ENCODE measurements around the gene MSRB3.

MSRB3 gene

GRCh38 chr12:65238609-65239008 is 39.9 kb upstream of the MSRB3 start:
- H3K9ac ChIP-seq = no peak overlapping the region
- peaks cover 8% of the 10 kb centered on the region; the same call in 1 of the 2 replicates for H3K36me3 ChIP-seq (ENCODE audit: insufficient read depth)
- H3K4me1 ChIP-seq (ENCODE audit: low read depth, poor library complexity, severe bottlenecking) = no peaks in the 10 kb centered on the region
- TF ChIP-seq, protein P1, sequence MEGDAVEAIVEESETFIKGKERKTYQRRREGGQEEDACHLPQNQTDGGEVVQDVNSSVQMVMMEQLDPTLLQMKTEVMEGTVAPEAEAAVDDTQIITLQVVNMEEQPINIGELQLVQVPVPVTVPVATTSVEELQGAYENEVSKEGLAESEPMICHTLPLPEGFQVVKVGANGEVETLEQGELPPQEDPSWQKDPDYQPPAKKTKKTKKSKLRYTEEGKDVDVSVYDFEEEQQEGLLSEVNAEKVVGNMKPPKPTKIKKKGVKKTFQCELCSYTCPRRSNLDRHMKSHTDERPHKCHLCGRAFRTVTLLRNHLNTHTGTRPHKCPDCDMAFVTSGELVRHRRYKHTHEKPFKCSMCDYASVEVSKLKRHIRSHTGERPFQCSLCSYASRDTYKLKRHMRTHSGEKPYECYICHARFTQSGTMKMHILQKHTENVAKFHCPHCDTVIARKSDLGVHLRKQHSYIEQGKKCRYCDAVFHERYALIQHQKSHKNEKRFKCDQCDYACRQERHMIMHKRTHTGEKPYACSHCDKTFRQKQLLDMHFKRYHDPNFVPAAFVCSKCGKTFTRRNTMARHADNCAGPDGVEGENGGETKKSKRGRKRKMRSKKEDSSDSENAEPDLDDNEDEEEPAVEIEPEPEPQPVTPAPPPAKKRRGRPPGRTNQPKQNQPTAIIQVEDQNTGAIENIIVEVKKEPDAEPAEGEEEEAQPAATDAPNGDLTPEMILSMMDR (conservative IDR thresholded peaks at IDR 0.05; ENCODE audit: low read depth, low read length) = no peak
- H3K27ac ChIP-seq = no peak overlapping the region
- H2AFZ ChIP-seq (ENCODE audit: low read depth) = no peak overlapping the region
- no peak overlapping the region for H3K4me2 ChIP-seq
- no peaks in the 10 kb centered on the region for H3K27me3 ChIP-seq (ENCODE audit: insufficient read depth, low read depth)
- no peaks in the 10 kb centered on the region for H4K20me1 ChIP-seq (ENCODE audit: insufficient read depth)
- 0 out of 2 replicates have a peak, but pooled peaks cover 6% of the 10 kb centered on the region for H3K79me2 ChIP-seq (ENCODE audit: insufficient read depth, low read depth)
- no peak overlapping the region for H3K4me3 ChIP-seq (IDR thresholded peaks at IDR 0.05; ENCODE audit: insufficient read depth, low read depth, low read length)

DNA sequence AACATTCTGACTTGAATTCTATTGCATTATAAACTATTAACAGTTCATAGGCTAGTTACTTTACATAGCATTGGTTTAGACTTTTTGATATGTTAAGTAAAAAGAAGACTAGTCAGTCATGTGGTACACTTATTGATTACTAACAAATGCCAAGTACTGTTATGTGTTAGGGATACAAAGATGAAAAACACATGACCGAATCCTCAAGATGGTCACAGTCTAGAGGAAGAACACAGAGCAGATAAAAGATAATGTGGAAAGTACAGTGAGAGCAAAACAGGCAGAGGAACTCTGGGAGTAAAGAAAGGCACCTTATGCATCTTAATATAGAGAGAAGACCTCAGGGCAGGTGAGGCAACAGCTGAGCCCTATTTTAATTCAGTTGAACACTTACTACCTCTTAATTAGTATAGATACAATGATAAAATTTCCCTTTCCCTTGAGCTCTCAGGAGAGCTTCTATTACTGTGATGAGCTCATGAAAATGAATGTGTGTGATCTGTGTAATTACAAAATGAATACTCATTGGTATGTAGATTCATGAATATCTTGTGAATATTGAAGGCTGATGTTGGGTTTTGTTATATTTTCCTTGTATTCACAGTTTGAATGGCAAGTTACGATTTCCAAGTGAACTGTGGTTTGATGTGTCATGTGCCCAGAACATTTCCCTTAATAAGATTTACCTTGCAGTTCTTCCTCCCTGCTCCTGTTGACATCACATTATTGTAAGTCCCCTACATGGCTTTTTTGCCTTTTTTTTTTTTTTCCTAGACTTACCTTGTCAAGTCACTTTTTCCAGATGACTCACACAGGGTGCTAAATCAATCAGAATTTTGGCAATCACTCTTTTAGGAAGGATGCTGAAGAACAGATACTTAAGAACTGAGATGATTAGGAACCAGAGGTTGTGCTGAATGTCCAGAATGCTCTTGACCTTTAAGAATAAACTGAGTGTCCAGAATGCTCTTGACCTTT is 29.5 kb upstream of the MSRB3 start:
- Histone ChIP-seq H4K20me1 (ENCODE audit: insufficient read depth) (no peaks in the 10 kb centered on the region), H3K4me2 (no peak overlapping the region), H3K9ac (no peak overlapping the region), H3K4me1 (ENCODE audit: low read depth, poor library complexity, severe bottlenecking) (no peaks in the 10 kb centered on the region), H3K27ac (no peak overlapping the region), H3K4me3 (IDR thresholded peaks at IDR 0.05; ENCODE audit: insufficient read depth, low read depth, low read length) (no peak overlapping the region), H3K36me3 (ENCODE audit: insufficient read depth) (peaks cover 7% of the 10 kb centered on the region; the same call in 1 of the 2 replicates), H3K27me3 (ENCODE audit: insufficient read depth, low read depth) (no peaks in the 10 kb centered on the region), H2AFZ (ENCODE audit: low read depth) (no peak overlapping the region), H3K79me2 (ENCODE audit: insufficient read depth, low read depth) (no peaks in the 10 kb centered on the region)
- TF ChIP-seq, protein P1 (conservative IDR thresholded peaks at IDR 0.05; ENCODE audit: low read depth, low read length) = no peak

GRCh38 chr12:65252515-65252914 is 26.0 kb upstream of the MSRB3 start:
- Histone ChIP-seq H3K4me2 (no peak overlapping the region), H3K27me3 (ENCODE audit: insufficient read depth, low read depth) (no peaks in the 10 kb centered on the region), H4K20me1 (ENCODE audit: insufficient read depth) (no peaks in the 10 kb centered on the region), H3K9ac (no peak overlapping the region), H3K27ac (no peak overlapping the region), H3K79me2 (ENCODE audit: insufficient read depth, low read depth) (no peaks in the 10 kb centered on the region), H2AFZ (ENCODE audit: low read depth) (no peak overlapping the region), H3K4me3 (IDR thresholded peaks at IDR 0.05; ENCODE audit: insufficient read depth, low read depth, low read length) (no peak overlapping the region), H3K36me3 (ENCODE audit: insufficient read depth) (0 out of 2 replicates have a peak, but pooled peaks cover under 1% of the 10 kb centered on the region), H3K4me1 (ENCODE audit: low read depth, poor library complexity, severe bottlenecking) (no peaks in the 10 kb centered on the region)
- TF ChIP-seq, protein P1 (conservative IDR thresholded peaks at IDR 0.05; ENCODE audit: low read depth, low read length) = no peak

- Histone ChIP-seq H3K27ac (no peak overlapping the region), H3K79me2 (ENCODE audit: insufficient read depth, low read depth) (no peaks in the 10 kb centered on the region), H3K4me2 (no peak overlapping the region), H2AFZ (ENCODE audit: low read depth) (no peak overlapping the region), H4K20me1 (ENCODE audit: insufficient read depth) (no peaks in the 10 kb centered on the region), H3K4me1 (ENCODE audit: low read depth, poor library complexity, severe bottlenecking) (no peaks in the 10 kb centered on the region), H3K9ac (no peak overlapping the region), H3K4me3 (IDR thresholded peaks at IDR 0.05; ENCODE audit: insufficient read depth, low read depth, low read length) (no peak overlapping the region), H3K36me3 (ENCODE audit: insufficient read depth) (no peaks in the 10 kb centered on the region), H3K27me3 (ENCODE audit: insufficient read depth, low read depth) (no peaks in the 10 kb centered on the region)
- TF ChIP-seq, protein P1 (conservative IDR thresholded peaks at IDR 0.05; ENCODE audit: low read depth, low read length) = no peak
Observed at GRCh38 chr12:65257986-65258385, 20.5 kb upstream of the MSRB3 start.
